K562 (cell line): ENCODE results near the gene AS3MT. TPM values are rescaled to one million over a fixed set of nuclear protein-coding genes. Genes with fewer than 3 reads are reported as not detected.
A peak's percentile ranks its signal among the peaks of the same experiment; 100 is the strongest.

Experiments
- BCOR ChIP-seq: fragments of 450-650 bp; IDR thresholded peaks from 2 replicates; pipeline ENCODE4 v1.6.1; 2016
- DNMT1 ChIP-seq: fragments of 450-650 bp; IDR thresholded peaks from 2 replicates; pipeline ENCODE4 v1.6.1; 2016; ENCODE audit warnings: antibody characterized with exemption, mild to moderate bottlenecking
- ETV1 ChIP-seq: fragments of 450-650 bp; conservative IDR thresholded peaks from 2 replicates; pipeline ENCODE4 v1.6.1; 2016; ENCODE audit warnings: missing genetic modification characterization, control low read depth, low read depth, missing compliant biosample characterization
- FOXK2 ChIP-seq, 2 experiments: fragments of 450-650 bp; IDR thresholded peaks in 1 of 2; conservative IDR thresholded peaks in 1 of 2; 2 replicates each; pipeline ENCODE4 v1.6.1; 2016; ENCODE audit warnings: low read depth in 2 of 2, mild to moderate bottlenecking in 1 of 2
- MAFF ChIP-seq: IDR thresholded peaks from 2 replicates; pipeline ENCODE4 v1.6.1; 2012; ENCODE audit warnings: low read length, improper control_type of control experiment
- MTA3 ChIP-seq: fragments of 450-650 bp; formaldehyde crosslinking; IDR thresholded peaks from 2 replicates; pipeline ENCODE4 v1.6.1; 2017; ENCODE audit warnings: mild to moderate bottlenecking, borderline replicate concordance
- NUFIP1 ChIP-seq: fragments of 450-650 bp; IDR thresholded peaks from 2 replicates; pipeline ENCODE4 v1.6.1; 2018; ENCODE audit not compliant: partially characterized antibody
- POLR2B ChIP-seq: fragments of 450-650 bp; IDR thresholded peaks from 2 replicates; pipeline ENCODE4 v1.6.1; 2018; ENCODE audit warnings: low read depth; ENCODE audit not compliant: partially characterized antibody
- RBFOX2 ChIP-seq: fragments of 200-400 bp; formaldehyde crosslinking; IDR thresholded peaks from 2 replicates; pipeline ENCODE4 v1.6.1; 2017; ENCODE audit warnings: low read depth, mild to moderate bottlenecking, low read length, moderate library complexity
- SLC30A9 ChIP-seq: fragments of 250-450 bp; sonication (Bioruptor Pico); IDR thresholded peaks from 2 replicates; pipeline ENCODE4 v1.8.0; 2022; ENCODE audit warnings: mild to moderate bottlenecking, moderate library complexity
- SNRNP70 ChIP-seq: fragments of 200-400 bp; formaldehyde crosslinking; optimal IDR thresholded peaks from 2 replicates; pipeline ENCODE3; 2017; ENCODE audit warnings: low read depth, low read length
- TRIM24 ChIP-seq, 2 experiments: fragments of 450-650 bp; IDR thresholded peaks; 2 replicates each; pipeline ENCODE4 v1.6.1; 2016
- polyA plus RNA-seq, 8 experiments: library from polyadenylated mRNA; depleted of rRNA in 4 of 8; stranded (reverse) in 5 of 8; unstranded in 3 of 8; fragments of >200 nt; fragmentation: Nextera tagmentation in 2 of 8; fragmentation: Illumina TruSeq in 1 of 8; extraction: Ambion mirVana in 2 of 8; extraction: Trizol in 1 of 8; gene quantifications; 2 replicates each; pipeline versions ENCODE4 v1.2.1 to v1.2.3, GENCODE V29; 2011 to 2014; ENCODE audit warnings: inconsistent platforms in 1 of 8, missing spikeins in 1 of 8
- total RNA-seq, 7 experiments: library from RNA; depleted of rRNA in 6 of 7; stranded (reverse); fragments of >200 nt in 6 of 7; fragmentation: Illumina TruSeq in 2 of 7; extraction: Trizol in 2 of 7; gene quantifications; 2 replicates each; pipeline versions ENCODE4 v1.2.1 to v1.2.3, GENCODE V29; 2011 to 2021; ENCODE audit warnings: low replicate concordance in 1 of 7
- TF ChIP-seq, protein P1 (sequence below): fragments of 450-650 bp; IDR thresholded peaks from 2 replicates; pipeline ENCODE4 v1.6.1; 2016; ENCODE audit warnings: mild to moderate bottlenecking, moderate library complexity
- TF ChIP-seq, protein P2 (sequence below): sonication (generic); formaldehyde crosslinking; IDR thresholded peaks from 2 replicates; pipeline ENCODE4 v1.8.0; 2022; ENCODE audit warnings: missing genetic modification reagents, mild to moderate bottlenecking, moderate library complexity, borderline replicate concordance
- TF ChIP-seq, protein P3 (sequence below): fragments of 450-650 bp; IDR thresholded peaks from 2 replicates; pipeline ENCODE4 v1.7.0; 2016; ENCODE audit warnings: borderline replicate concordance

The AS3MT gene
- total and polyA plus RNA-seq, 9 of the 15 experiments (the other 6 are each of a cell fraction or from before 2014, with no cell fraction given): 0.04 to 0.33 (median 0.19) TPM; not detected in 2

DNA sequence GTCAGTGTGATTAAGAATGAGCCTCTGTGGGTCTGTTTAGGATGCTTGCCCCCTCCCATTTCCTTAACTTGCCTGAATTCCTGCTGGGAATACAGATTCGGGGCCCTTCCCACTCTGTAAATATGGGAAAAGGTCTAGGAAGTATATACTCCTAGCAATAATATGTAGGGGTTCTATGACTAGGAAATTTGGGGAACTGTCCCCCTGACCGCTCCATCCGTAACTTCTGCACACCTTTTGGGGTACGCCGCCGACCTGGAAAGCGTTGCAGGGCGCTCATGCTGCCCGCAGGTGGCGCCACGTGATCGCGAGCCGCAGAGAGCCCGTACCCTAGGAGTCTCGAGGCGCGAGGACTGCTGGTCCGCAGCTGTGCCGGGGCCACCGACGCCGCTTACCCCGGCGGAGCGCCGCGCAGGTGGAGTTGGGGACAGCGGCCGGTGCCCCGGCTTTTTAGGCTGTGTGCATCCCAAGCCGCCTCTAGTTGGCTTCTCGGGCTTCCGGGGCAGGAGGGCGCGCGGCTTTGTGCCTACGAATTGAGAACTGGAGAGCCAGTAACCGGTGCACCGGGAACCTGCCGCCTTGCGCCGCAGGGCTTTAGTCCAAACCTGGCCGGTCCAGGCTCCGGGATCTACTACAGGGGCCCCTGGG is 48.2 kb downstream of the AS3MT start (continued):
- TF ChIP-seq, protein P1, sequence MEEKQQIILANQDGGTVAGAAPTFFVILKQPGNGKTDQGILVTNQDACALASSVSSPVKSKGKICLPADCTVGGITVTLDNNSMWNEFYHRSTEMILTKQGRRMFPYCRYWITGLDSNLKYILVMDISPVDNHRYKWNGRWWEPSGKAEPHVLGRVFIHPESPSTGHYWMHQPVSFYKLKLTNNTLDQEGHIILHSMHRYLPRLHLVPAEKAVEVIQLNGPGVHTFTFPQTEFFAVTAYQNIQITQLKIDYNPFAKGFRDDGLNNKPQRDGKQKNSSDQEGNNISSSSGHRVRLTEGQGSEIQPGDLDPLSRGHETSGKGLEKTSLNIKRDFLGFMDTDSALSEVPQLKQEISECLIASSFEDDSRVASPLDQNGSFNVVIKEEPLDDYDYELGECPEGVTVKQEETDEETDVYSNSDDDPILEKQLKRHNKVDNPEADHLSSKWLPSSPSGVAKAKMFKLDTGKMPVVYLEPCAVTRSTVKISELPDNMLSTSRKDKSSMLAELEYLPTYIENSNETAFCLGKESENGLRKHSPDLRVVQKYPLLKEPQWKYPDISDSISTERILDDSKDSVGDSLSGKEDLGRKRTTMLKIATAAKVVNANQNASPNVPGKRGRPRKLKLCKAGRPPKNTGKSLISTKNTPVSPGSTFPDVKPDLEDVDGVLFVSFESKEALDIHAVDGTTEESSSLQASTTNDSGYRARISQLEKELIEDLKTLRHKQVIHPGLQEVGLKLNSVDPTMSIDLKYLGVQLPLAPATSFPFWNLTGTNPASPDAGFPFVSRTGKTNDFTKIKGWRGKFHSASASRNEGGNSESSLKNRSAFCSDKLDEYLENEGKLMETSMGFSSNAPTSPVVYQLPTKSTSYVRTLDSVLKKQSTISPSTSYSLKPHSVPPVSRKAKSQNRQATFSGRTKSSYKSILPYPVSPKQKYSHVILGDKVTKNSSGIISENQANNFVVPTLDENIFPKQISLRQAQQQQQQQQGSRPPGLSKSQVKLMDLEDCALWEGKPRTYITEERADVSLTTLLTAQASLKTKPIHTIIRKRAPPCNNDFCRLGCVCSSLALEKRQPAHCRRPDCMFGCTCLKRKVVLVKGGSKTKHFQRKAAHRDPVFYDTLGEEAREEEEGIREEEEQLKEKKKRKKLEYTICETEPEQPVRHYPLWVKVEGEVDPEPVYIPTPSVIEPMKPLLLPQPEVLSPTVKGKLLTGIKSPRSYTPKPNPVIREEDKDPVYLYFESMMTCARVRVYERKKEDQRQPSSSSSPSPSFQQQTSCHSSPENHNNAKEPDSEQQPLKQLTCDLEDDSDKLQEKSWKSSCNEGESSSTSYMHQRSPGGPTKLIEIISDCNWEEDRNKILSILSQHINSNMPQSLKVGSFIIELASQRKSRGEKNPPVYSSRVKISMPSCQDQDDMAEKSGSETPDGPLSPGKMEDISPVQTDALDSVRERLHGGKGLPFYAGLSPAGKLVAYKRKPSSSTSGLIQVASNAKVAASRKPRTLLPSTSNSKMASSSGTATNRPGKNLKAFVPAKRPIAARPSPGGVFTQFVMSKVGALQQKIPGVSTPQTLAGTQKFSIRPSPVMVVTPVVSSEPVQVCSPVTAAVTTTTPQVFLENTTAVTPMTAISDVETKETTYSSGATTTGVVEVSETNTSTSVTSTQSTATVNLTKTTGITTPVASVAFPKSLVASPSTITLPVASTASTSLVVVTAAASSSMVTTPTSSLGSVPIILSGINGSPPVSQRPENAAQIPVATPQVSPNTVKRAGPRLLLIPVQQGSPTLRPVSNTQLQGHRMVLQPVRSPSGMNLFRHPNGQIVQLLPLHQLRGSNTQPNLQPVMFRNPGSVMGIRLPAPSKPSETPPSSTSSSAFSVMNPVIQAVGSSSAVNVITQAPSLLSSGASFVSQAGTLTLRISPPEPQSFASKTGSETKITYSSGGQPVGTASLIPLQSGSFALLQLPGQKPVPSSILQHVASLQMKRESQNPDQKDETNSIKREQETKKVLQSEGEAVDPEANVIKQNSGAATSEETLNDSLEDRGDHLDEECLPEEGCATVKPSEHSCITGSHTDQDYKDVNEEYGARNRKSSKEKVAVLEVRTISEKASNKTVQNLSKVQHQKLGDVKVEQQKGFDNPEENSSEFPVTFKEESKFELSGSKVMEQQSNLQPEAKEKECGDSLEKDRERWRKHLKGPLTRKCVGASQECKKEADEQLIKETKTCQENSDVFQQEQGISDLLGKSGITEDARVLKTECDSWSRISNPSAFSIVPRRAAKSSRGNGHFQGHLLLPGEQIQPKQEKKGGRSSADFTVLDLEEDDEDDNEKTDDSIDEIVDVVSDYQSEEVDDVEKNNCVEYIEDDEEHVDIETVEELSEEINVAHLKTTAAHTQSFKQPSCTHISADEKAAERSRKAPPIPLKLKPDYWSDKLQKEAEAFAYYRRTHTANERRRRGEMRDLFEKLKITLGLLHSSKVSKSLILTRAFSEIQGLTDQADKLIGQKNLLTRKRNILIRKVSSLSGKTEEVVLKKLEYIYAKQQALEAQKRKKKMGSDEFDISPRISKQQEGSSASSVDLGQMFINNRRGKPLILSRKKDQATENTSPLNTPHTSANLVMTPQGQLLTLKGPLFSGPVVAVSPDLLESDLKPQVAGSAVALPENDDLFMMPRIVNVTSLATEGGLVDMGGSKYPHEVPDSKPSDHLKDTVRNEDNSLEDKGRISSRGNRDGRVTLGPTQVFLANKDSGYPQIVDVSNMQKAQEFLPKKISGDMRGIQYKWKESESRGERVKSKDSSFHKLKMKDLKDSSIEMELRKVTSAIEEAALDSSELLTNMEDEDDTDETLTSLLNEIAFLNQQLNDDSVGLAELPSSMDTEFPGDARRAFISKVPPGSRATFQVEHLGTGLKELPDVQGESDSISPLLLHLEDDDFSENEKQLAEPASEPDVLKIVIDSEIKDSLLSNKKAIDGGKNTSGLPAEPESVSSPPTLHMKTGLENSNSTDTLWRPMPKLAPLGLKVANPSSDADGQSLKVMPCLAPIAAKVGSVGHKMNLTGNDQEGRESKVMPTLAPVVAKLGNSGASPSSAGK: no peak; the same call in 1 of the 2 replicates
- TF ChIP-seq RBFOX2 (no peak), SLC30A9 (CRISPR knock-in tag) (no peak), TRIM24 (IDR thresholded peaks at IDR 0.05) (no peak), BCOR (no peak), POLR2B (no peak), MTA3 (no peak), FOXK2 (conservative IDR thresholded peaks at IDR 0.05 in 1 of 2, IDR thresholded peaks at IDR 0.05 in 1 of 2; ENCODE audit: low read depth in 2 of 2) (no peak), DNMT1 (no peak), SNRNP70 (no peak), MAFF (no peak), ETV1 (tag) (no peak), NUFIP1 (no peak)
- TF ChIP-seq, protein P2, sequence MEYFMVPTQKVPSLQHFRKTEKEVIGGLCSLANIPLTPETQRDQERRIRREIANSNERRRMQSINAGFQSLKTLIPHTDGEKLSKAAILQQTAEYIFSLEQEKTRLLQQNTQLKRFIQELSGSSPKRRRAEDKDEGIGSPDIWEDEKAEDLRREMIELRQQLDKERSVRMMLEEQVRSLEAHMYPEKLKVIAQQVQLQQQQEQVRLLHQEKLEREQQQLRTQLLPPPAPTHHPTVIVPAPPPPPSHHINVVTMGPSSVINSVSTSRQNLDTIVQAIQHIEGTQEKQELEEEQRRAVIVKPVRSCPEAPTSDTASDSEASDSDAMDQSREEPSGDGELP (CRISPR knock-in tag): peak; percentile 68; the same call in 1 of the 2 replicates
- TF ChIP-seq, protein P3, sequence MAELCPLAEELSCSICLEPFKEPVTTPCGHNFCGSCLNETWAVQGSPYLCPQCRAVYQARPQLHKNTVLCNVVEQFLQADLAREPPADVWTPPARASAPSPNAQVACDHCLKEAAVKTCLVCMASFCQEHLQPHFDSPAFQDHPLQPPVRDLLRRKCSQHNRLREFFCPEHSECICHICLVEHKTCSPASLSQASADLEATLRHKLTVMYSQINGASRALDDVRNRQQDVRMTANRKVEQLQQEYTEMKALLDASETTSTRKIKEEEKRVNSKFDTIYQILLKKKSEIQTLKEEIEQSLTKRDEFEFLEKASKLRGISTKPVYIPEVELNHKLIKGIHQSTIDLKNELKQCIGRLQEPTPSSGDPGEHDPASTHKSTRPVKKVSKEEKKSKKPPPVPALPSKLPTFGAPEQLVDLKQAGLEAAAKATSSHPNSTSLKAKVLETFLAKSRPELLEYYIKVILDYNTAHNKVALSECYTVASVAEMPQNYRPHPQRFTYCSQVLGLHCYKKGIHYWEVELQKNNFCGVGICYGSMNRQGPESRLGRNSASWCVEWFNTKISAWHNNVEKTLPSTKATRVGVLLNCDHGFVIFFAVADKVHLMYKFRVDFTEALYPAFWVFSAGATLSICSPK: no peak
